ENCODE results near the gene CDKN1B.
"Not testable (repeated sequence)": the region's sequence is repeated elsewhere in the genome, so short reads cannot be mapped to it uniquely, and the experiment has no call there.

The CDKN1B gene

GRCh38 chr12:12722435-12723148 is 5.4 kb downstream of the CDKN1B start:
- FAIRE-seq (peak; percentile 76), DNase-seq (ENCODE audit: extremely low spot score, insufficient read length, low read depth) (no peak)

GRCh38 chr12:12723149-12723680 is 6.0 kb downstream of the CDKN1B start:
- FAIRE-seq: peak; percentile 58
- no peak for DNase-seq (ENCODE audit: extremely low spot score, insufficient read length, low read depth)

- DNase-seq (ENCODE audit: extremely low spot score, insufficient read length, low read depth) (no peak), FAIRE-seq (no peak)
Observed at GRCh38 chr12:12723681-12724420, 6.7 kb downstream of the CDKN1B start.

GRCh38 chr12:12724421-12725085 is 7.4 kb downstream of the CDKN1B start:
- FAIRE-seq: peak; percentile 44

GRCh38 chr12:12725086-12725955 is 8.2 kb downstream of the CDKN1B start:
- FAIRE-seq: peak; percentile 94
- no peak for DNase-seq (ENCODE audit: extremely low spot score, insufficient read length, low read depth)

More at GRCh38 chr12:12724421-12725085, 7.4 kb downstream of the CDKN1B start:
- DNase-seq (ENCODE audit: extremely low spot score, insufficient read length, low read depth): no peak

- no peak for DNase-seq (ENCODE audit: extremely low spot score, insufficient read length, low read depth)
- peak; percentile 12 for FAIRE-seq
Observed at GRCh38 chr12:12725956-12726554, 8.9 kb downstream of the CDKN1B start.

GRCh38 chr12:12726555-12727093 is 9.5 kb downstream of the CDKN1B start:
- no peak for DNase-seq (ENCODE audit: extremely low spot score, insufficient read length, low read depth)
- peak; percentile 35 for FAIRE-seq

- DNase-seq (ENCODE audit: extremely low spot score, insufficient read length, low read depth) (no peak), FAIRE-seq (no peak)
Observed at GRCh38 chr12:12731178-12731577, 14.0 kb downstream of the CDKN1B start.

- DNase-seq (ENCODE audit: extremely low spot score, insufficient read length, low read depth) (no peak), FAIRE-seq (no peak)
Observed at GRCh38 chr12:12731785-12732184, 14.6 kb downstream of the CDKN1B start.

GRCh38 chr12:12733118-12733517 is 15.9 kb downstream of the CDKN1B start:
- FAIRE-seq (no peak), DNase-seq (ENCODE audit: extremely low spot score, insufficient read length, low read depth) (no peak)

GRCh38 chr12:12734054-12734453 is 16.9 kb downstream of the CDKN1B start:
- no peak for FAIRE-seq

GRCh38 chr12:12734561-12735071 is 17.4 kb downstream of the CDKN1B start:
- FAIRE-seq: no peak

More at GRCh38 chr12:12734054-12734453, 16.9 kb downstream of the CDKN1B start:
- no peak for DNase-seq (ENCODE audit: extremely low spot score, insufficient read length, low read depth)

GRCh38 chr12:12735301-12735700 is 18.1 kb downstream of the CDKN1B start:
- FAIRE-seq (no peak), DNase-seq (ENCODE audit: extremely low spot score, insufficient read length, low read depth) (no peak)

More at GRCh38 chr12:12734561-12735071, 17.4 kb downstream of the CDKN1B start:
- no peak for DNase-seq (ENCODE audit: extremely low spot score, insufficient read length, low read depth)

- peak; percentile 87 for FAIRE-seq
Observed at GRCh38 chr12:12736759-12737676, 19.9 kb downstream of the CDKN1B start.

GRCh38 chr12:12738152-12738551 is 21.0 kb downstream of the CDKN1B start:
- not testable (repeated sequence) for DNase-seq (ENCODE audit: extremely low spot score, insufficient read length, low read depth); FAIRE-seq

More at GRCh38 chr12:12736759-12737676, 19.9 kb downstream of the CDKN1B start:
- no peak for DNase-seq (ENCODE audit: extremely low spot score, insufficient read length, low read depth)

- no peak for DNase-seq (ENCODE audit: extremely low spot score, insufficient read length, low read depth)
- no peak for FAIRE-seq
Observed at GRCh38 chr12:12741660-12742059, 24.5 kb downstream of the CDKN1B start.

GRCh38 chr12:12744546-12745305 is 27.6 kb downstream of the CDKN1B start:
- DNase-seq (ENCODE audit: extremely low spot score, insufficient read length, low read depth): no peak
- FAIRE-seq: no peak

Data from GM18507 (cell line).